OCI-LY3 (cell line): ENCODE measurements around the gene YWHAB.

Source experiments
- H2AFZ ChIP-seq: fragments of 200-600, 300-600 bp; shearing (Covaris generic); 2 replicates; pipeline ENCODE4 v1.6.0; 2014; ENCODE audit warnings: antibody characterized with exemption, low read depth, low read length
- H3K27ac ChIP-seq: fragments of 200-600, 300-600 bp; sonication (generic); 2 replicates; pipeline ENCODE4 v1.5.1; 2014; ENCODE audit warnings: mild to moderate bottlenecking, low read length, moderate library complexity, mixed read lengths
- H3K27me3 ChIP-seq: fragments of 200-600, 300-600 bp; sonication (generic); 2 replicates; pipeline ENCODE4 v1.6.1; 2014; ENCODE audit warnings: low read depth, low read length, mixed read lengths
- H3K36me3 ChIP-seq: fragments of 200-600, 300-600 bp; sonication (generic); replicated peaks from 2 replicates; pipeline ENCODE3; 2014; ENCODE audit warnings: low read depth, low read length, mixed read lengths
- H3K4me1 ChIP-seq: fragments of 300-600, 200-600 bp; sonication (generic); 2 replicates; pipeline ENCODE4 v1.6.1; 2014; ENCODE audit warnings: low read length, mixed read lengths
- H3K4me2 ChIP-seq: fragments of 200-600, 300-600 bp; sonication (generic); 2 replicates; pipeline ENCODE4 v1.6.1; 2014; ENCODE audit warnings: low read length, mixed read lengths
- H3K4me3 ChIP-seq: fragments of 300-600, 200-600 bp; sonication (generic); 2 replicates; pipeline ENCODE4 v1.5.1; 2014; ENCODE audit warnings: antibody characterized with exemption, mild to moderate bottlenecking, low read length, moderate library complexity
- H3K79me2 ChIP-seq: fragments of 300-600, 200-600 bp; shearing (Covaris generic); 2 replicates; pipeline ENCODE4 v1.6.1; 2014; ENCODE audit warnings: mild to moderate bottlenecking, low read length, mixed read lengths
- H3K9ac ChIP-seq: fragments of 300-600, 200-600 bp; shearing (Covaris generic); 2 replicates; pipeline ENCODE4 v1.6.0; 2014; ENCODE audit warnings: mild to moderate bottlenecking, low read length, moderate library complexity
- H3K9me3 ChIP-seq: fragments of 200-600, 300-600 bp; shearing (Covaris generic); 2 replicates; pipeline ENCODE4 v1.6.1; 2014; ENCODE audit warnings: low read length, mixed read lengths; ENCODE audit not compliant: insufficient read depth
- H4K20me1 ChIP-seq: fragments of 200-600, 300-600 bp; sonication (generic); 2 replicates; pipeline ENCODE4 v1.6.1; 2016; ENCODE audit warnings: low read length, mixed read lengths; ENCODE audit not compliant: insufficient read depth
- EZH2phosphoT487 ChIP-seq: fragments of 200-600 bp; shearing (Covaris generic); IDR thresholded peaks from 2 replicates; pipeline ENCODE4 v1.6.1; 2018; ENCODE audit warnings: antibody characterized with exemption, mixed run types, low read depth
- TF ChIP-seq, protein P1 (sequence below): fragments of 200-600, 300-600 bp; sonication (generic); IDR thresholded peaks from 2 replicates; pipeline ENCODE4 v1.5.1; 2014; ENCODE audit warnings: antibody characterized with exemption, low read length, low read depth

The YWHAB gene

DNA sequence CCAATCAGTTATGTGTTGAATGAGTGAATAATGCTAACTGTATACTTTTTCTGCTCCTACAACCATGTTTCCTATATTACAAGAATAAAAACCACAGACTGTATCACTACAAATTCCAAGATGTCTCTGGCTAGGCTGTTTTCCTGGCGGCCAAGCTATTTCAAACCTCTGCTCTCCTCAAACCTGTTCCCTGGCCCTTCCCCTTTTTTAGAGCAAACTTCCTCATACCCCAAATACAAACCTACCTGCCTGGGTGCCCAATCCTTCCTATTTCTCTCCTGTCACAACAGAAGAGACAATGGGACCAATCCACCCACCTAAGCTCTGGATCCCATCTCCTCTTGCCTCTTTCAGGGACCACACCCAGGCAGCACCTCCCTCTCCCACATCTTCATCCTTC, 67.2 kb downstream of the YWHAB start:
- H3K27me3 ChIP-seq: no peaks in the 10 kb centered on the region
- H3K4me1 ChIP-seq: peaks cover 30% of the 10 kb centered on the region
- peaks cover 64% of the 10 kb centered on the region for H3K79me2 ChIP-seq
- no peaks in the 10 kb centered on the region for H3K9me3 ChIP-seq
- no peak for TF ChIP-seq EZH2phosphoT487
- TF ChIP-seq, protein P1, sequence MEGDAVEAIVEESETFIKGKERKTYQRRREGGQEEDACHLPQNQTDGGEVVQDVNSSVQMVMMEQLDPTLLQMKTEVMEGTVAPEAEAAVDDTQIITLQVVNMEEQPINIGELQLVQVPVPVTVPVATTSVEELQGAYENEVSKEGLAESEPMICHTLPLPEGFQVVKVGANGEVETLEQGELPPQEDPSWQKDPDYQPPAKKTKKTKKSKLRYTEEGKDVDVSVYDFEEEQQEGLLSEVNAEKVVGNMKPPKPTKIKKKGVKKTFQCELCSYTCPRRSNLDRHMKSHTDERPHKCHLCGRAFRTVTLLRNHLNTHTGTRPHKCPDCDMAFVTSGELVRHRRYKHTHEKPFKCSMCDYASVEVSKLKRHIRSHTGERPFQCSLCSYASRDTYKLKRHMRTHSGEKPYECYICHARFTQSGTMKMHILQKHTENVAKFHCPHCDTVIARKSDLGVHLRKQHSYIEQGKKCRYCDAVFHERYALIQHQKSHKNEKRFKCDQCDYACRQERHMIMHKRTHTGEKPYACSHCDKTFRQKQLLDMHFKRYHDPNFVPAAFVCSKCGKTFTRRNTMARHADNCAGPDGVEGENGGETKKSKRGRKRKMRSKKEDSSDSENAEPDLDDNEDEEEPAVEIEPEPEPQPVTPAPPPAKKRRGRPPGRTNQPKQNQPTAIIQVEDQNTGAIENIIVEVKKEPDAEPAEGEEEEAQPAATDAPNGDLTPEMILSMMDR: no peak
- no peak overlapping the region for H3K4me3 ChIP-seq
- peaks cover 9% of the 10 kb centered on the region for H4K20me1 ChIP-seq
- peaks cover 89% of the 10 kb centered on the region for H3K36me3 ChIP-seq
- no peak overlapping the region for H3K27ac ChIP-seq
- no peak overlapping the region for H3K9ac ChIP-seq
- no peak overlapping the region for H3K4me2 ChIP-seq
- no peak overlapping the region for H2AFZ ChIP-seq

DNA sequence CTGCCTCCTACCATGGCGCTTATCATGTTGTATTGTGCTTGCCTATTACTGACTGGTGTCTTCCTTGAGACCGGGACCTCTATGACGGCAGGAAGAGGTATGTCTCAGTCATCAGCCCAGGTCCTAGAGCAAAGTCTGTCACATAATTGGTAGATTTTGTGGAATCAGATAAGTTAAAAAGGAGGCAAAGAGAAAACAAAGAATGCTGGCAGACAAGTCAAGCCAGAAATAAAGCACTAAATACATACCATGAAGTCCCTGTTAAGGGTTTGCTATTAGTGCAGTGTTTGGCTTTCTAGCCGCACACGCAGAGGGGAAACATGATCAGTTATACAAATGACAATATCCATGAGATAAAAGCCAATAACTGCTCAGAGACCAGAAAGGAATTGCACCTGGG, 68.7 kb downstream of the YWHAB start:
- peaks cover 70% of the 10 kb centered on the region for H3K79me2 ChIP-seq
- no peak for TF ChIP-seq EZH2phosphoT487
- TF ChIP-seq, protein P1: no peak
- H3K9ac ChIP-seq: no peak overlapping the region
- H3K27me3 ChIP-seq: no peaks in the 10 kb centered on the region
- peaks cover 83% of the 10 kb centered on the region for H3K36me3 ChIP-seq
- no peaks in the 10 kb centered on the region for H3K9me3 ChIP-seq
- no peak overlapping the region for H3K4me2 ChIP-seq
- peaks cover 43% of the 10 kb centered on the region for H3K4me1 ChIP-seq
- H3K4me3 ChIP-seq: no peak overlapping the region
- no peak overlapping the region for H2AFZ ChIP-seq
- peaks cover 17% of the 10 kb centered on the region for H4K20me1 ChIP-seq
- no peak overlapping the region for H3K27ac ChIP-seq

DNA sequence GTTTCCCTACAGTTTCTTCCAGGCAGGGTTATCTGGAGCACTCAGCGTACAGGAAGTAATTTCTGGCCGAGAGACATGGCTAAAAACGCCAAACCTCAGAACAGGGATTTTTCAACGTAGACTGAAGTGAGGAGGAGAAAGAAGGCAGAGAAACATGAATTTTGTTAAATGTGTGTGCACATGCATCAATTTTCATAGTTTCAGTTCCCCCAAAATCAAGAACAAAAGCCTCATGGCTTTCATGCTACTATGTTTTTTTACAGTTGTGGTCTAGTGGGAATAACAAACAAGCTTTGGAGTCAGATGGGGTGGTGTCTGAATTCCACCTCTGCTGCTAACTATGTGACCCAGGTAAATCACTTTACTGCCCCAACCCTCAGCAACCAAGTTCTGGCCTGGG, 69.8 kb downstream of the YWHAB start:
- H3K79me2 ChIP-seq: peaks cover 78% of the 10 kb centered on the region
- H3K27ac ChIP-seq: peak overlapping the region; percentile 59
- H3K9me3 ChIP-seq: no peaks in the 10 kb centered on the region
- TF ChIP-seq, protein P1: no peak
- TF ChIP-seq EZH2phosphoT487: no peak
- peaks cover 44% of the 10 kb centered on the region for H3K4me1 ChIP-seq
- H3K9ac ChIP-seq: peak overlapping the region; percentile 1; the same call in 1 of the 2 replicates
- no peak overlapping the region for H2AFZ ChIP-seq
- no peaks in the 10 kb centered on the region for H3K27me3 ChIP-seq
- no peak overlapping the region for H3K4me3 ChIP-seq
- peak overlapping the region; percentile 26 for H3K4me2 ChIP-seq
- H3K36me3 ChIP-seq: peaks cover 73% of the 10 kb centered on the region
- H4K20me1 ChIP-seq: peaks cover 17% of the 10 kb centered on the region

DNA sequence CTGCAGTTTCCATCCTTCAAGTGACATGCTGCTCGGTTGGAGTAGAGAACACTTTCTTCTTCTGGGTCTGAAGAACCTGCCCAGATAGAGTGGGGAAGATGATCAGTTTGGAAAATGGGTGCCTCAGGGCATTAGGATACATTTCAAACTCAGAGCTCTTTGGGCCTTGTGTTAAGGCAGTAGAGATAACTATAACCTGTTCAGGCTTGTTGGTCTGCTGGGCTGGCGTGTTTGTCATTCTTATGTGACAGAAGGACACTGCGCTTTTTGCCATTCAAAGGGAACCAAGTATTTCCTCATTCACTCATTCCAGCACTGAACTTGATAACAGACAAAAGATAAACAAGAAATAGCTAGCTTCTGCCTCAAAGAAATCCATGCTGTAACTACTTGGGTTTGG, 70.9 kb downstream of the YWHAB start:
- H3K27me3 ChIP-seq: no peaks in the 10 kb centered on the region
- no peak overlapping the region for H3K9ac ChIP-seq
- H3K79me2 ChIP-seq: peaks cover 78% of the 10 kb centered on the region
- H3K4me3 ChIP-seq: no peak overlapping the region
- peaks cover 52% of the 10 kb centered on the region for H3K4me1 ChIP-seq
- TF ChIP-seq EZH2phosphoT487: no peak
- TF ChIP-seq, protein P1: no peak
- H3K9me3 ChIP-seq: no peaks in the 10 kb centered on the region
- H3K4me2 ChIP-seq: peak overlapping the region; percentile 26; the same call in 1 of the 2 replicates
- H4K20me1 ChIP-seq: peaks cover 17% of the 10 kb centered on the region
- H2AFZ ChIP-seq: no peak overlapping the region
- peaks cover 62% of the 10 kb centered on the region for H3K36me3 ChIP-seq
- no peak overlapping the region for H3K27ac ChIP-seq
